ENCODE data around the gene NBEA.

DNA sequence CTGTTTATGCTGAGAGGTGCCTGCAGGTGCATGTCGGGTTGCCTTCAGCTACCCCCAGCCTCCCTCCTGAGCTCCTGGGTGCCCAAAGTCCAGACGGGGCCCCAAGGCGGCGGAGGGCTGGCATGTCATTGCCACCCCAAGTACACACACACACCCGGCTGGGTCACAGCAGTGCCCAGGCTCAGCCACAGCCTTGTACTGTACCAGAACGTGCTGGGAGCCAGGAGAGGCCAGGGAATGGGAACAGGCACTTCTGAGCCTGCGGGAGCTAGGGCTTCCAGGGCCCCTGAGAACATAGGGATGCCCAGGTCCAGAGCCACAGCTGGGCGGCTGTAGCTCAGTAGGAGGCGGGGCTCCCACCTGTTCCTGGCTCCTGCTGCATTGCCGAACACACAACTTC is 585.4 kb downstream of the NBEA start:
- no peak for TF ChIP-seq ZNF274 (IDR thresholded peaks at IDR 0.05; ENCODE audit: low read depth, low read length)
- no peak for TF ChIP-seq YY1 (IDR thresholded peaks at IDR 0.05; ENCODE audit: insufficient read depth, insufficient read length)

Data from NT2/D1 (cell line).